Choroid plexus epithelial cell (primary cell): Measurements from ENCODE around the gene SH3TC1.

Experiments
- DNase-seq: peaks from one replicate; pipeline ENCODE4 v3.0.0-alpha.2; 2010; ENCODE audit warnings: low read depth
- H3K4me3 ChIP-seq: 2 replicates; pipeline ENCODE4 v1.5.1; 2011; ENCODE audit warnings: low read depth, mild to moderate bottlenecking, control low read depth, low read length, moderate library complexity
- TF ChIP-seq, protein P1 (sequence below): conservative IDR thresholded peaks from 2 replicates; pipeline ENCODE4 v1.5.1; 2011; ENCODE audit warnings: low read depth, mild to moderate bottlenecking, control low read depth, inconsistent platforms, low read length, moderate library complexity

The SH3TC1 gene

DNA sequence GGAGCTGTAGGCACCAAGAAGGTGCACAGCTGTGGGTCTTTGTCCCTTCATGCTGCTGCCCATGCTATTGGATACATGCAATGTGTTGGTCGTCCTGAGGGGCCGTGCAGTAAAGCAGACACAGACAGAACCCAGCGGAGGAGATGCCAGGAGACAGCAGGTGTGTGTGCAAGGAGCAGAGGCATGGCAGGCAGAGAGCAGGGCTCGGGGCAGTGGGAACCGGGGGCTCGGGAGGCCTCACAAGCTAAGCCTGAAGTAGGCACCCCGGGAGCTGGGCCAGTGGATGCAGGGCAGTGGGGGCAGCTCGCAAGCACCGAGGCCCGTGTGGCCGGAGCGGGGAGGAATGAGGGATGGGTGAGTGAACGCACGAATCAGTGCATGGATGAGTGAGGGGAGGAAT, 83.7 kb downstream of the SH3TC1 start:
- no peak overlapping the region for H3K4me3 ChIP-seq
- DNase-seq: no peak
- TF ChIP-seq, protein P1, sequence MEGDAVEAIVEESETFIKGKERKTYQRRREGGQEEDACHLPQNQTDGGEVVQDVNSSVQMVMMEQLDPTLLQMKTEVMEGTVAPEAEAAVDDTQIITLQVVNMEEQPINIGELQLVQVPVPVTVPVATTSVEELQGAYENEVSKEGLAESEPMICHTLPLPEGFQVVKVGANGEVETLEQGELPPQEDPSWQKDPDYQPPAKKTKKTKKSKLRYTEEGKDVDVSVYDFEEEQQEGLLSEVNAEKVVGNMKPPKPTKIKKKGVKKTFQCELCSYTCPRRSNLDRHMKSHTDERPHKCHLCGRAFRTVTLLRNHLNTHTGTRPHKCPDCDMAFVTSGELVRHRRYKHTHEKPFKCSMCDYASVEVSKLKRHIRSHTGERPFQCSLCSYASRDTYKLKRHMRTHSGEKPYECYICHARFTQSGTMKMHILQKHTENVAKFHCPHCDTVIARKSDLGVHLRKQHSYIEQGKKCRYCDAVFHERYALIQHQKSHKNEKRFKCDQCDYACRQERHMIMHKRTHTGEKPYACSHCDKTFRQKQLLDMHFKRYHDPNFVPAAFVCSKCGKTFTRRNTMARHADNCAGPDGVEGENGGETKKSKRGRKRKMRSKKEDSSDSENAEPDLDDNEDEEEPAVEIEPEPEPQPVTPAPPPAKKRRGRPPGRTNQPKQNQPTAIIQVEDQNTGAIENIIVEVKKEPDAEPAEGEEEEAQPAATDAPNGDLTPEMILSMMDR: no peak

DNA sequence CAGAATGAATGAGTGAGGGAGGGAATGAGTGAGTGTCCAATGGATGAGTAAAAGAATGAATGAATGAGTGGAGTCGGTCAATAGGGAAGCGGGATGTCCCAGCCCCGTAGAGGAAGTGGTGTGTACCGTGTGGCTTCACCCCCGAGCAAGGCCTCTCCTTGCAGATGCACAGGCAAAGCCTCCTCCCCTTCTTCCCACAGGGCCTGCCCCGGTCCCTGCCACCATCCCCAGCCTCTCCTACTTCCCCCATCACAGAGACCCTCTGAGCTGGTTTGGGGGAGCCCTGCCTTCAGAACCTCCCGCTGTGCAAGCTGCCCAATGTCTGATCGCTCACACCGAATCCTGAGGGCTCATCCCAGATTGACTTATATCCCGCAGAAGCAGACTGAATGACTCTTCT, 84.1 kb downstream of the SH3TC1 start:
- no peak overlapping the region for H3K4me3 ChIP-seq
- no peak for DNase-seq
- TF ChIP-seq, protein P1: no peak

DNA sequence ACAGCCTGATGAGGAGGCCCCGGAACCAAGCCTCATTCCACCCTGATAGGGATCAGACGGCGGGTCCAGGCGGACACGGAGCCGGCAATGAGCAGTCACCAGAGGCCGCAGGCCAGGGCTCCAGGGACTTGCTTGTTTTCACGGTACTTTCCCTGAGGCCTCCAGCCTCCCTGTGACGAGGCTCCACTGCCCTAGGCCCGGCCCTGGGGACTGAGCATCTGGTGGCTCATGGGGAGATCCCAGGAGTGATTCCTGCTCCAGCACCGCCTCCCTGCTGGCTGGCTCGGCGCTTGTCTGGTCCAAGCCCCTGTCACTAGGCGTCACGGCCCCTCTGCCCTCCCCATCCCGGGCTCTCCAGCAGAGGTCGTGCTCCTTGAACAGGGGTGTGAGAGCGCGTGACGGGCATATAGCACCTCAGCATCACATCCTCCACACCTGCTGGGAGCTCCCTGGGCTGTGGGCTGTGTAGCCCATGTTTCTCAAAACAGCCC, 84.6 kb downstream of the SH3TC1 start:
- DNase-seq: no peak
- TF ChIP-seq, protein P1: no peak
- no peak overlapping the region for H3K4me3 ChIP-seq

DNA sequence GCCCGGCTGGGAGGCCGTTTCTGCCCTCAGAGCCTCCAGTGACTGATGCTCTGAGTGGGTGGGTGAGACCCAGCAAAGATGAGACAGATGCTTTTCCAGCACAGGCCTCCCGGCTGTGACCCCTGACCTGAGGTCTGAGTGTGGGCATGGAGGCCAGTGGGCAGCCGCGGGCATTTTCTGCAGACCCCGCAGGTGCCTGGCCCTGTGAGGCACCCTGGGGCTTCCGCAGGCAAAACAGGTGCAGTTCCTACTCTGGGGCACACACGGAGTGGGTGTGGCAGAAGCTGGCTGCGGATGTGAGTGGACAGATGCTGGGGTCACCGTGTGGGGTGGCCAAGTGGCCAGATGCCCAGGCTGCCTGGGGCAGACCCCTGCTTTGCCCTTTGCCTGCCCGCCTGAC, 85.3 kb downstream of the SH3TC1 start:
- TF ChIP-seq, protein P1: no peak
- no peak for DNase-seq

DNA sequence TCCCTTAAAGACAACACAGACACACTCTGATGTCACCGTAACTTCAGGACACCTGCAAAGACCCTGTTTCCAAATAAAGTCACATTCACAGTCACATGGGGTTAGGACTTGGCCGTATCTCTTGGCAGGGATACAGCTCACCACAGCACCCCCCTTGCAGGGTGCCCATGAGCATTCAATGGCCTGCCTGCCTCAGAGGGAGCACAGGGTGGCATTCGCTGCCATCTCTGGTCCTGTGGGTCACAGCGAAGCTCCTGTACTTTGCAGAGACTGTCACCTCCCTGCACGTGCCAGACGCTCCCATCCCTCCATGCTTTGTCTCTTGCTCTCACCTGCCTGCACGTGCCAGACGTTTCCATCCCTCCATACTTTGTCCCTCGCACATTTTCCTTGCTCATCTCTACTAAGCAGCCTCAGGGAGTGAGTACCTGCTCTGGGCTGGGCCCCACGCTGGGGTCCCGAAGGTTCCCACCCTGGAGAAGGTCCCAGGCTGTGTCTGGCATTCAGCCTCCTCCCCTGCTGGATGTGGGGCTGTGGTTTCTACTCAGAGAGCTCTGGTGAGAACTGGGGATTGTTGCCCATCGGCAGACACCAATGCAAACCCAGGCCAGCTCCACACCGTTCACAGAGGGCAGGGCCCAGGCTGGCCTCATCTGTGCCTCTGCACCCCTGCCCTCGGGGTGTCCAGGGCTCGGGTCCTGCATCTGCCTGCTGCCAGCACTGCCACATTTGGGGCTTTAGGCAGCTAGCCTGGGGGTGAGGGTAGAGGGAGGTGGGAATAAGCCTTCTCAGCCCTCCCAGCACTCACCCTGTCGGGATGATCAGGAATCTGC, 86.3 kb downstream of the SH3TC1 start:
- H3K4me3 ChIP-seq: no peak overlapping the region
- DNase-seq: no peak
- TF ChIP-seq, protein P1: no peak

More for the DNA sequence above, 85.3 kb downstream of the SH3TC1 start:
- H3K4me3 ChIP-seq: no peak overlapping the region

DNA sequence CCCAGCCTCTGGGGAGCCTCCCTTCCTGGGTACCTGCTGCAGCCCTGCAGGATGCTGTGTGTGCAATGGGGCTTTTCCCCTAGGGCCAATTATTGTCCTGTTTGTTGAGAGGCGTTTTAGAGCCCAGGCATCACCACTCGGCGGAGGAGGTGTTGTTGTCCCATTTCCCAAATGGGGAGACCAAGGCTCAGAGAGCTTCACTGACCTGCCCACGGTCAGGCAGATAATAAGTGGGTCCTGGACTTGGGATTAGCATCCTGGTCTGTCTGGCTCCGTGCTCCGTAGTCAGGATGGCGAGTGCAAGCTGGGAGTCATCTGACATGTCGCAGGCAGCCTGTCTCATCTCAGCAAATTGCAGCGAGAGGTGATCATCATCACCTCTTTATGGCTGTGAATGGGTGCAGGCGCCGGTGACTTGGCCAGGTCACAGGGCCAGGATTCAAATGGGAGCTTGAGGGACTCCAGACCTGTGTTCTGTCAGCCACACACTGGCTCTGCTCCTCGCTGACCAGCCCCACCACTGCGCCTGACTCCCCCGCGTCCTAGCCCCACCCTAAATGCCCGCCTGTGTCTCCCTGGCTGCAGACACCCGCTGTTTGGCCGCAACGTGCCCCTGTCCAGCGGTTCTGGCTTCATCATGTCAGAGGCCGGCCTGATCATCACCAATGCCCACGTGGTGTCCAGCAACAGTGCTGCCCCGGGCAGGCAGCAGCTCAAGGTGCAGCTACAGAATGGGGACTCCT, 87.1 kb downstream of the SH3TC1 start:
- DNase-seq: no peak
- TF ChIP-seq, protein P1: no peak
- no peak overlapping the region for H3K4me3 ChIP-seq
